ENCODE data around the gene ZNF423. TPM values are rescaled to one million over a fixed set of nuclear protein-coding genes. Genes with fewer than 3 reads are reported as not detected.

ZNF423 gene
- total RNA-seq, 1 donor from 2014 or later = 10.6 TPM

DNA sequence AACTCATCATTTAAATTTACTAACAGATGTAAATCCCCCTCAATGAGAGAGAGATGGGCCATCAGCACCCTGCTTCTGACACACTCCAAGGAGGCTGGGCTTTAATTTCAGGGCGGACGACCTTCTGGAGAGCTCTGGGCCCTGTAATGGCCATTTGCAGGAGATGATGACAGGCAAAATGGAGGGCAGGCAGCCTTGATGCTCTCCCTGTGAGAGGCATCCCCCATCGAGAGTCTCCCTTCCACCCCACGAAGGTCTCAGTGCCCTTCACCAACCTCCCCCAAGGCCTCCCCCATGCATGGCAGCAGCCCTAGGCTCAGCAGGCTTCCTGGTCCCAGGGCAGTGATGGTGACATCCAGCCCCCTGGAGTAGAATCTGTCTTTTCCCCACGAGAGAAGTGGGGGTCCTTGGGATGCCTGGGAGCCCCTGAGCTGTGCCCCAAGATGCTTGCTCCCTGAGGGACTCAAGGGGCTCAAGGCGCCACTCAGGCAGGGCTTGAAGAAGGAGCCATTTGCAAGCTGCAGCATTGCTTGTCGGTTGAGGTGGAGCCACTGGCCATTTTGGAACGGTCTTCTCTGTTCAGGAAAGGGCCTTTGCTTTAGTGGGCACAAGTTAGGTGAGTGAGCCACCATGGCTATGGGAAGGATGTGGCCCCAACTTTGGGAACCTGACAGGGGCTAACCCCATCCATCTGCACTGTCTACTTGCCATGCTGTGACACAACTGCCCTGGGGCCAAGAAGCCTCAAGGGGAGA, 399.7 kb downstream of the ZNF423 start:
- no peak for FAIRE-seq
- TF ChIP-seq EZH2 (IDR thresholded peaks at IDR 0.05; ENCODE audit: insufficient read depth, low read length) (no peak), CTCF (IDR thresholded peaks at IDR 0.05; ENCODE audit: insufficient read depth, low read depth, low read length) (no peak)
- no peak for DNase-seq (ENCODE audit: low read depth)
- Histone ChIP-seq H3K4me1 (ENCODE audit: insufficient read depth, low read length) (no peaks in the 10 kb centered on the region), H3K4me3 (ENCODE audit: insufficient read depth, low read depth, low read length) (no peak overlapping the region), H3K9me3 (ENCODE audit: insufficient read depth, low read depth, low read length) (no peaks in the 10 kb centered on the region), H3K9ac (ENCODE audit: low read length) (no peak overlapping the region), H3K27ac (ENCODE audit: low read depth, low read length) (no peak overlapping the region), H2AFZ (ENCODE audit: low read depth, low read length) (no peak overlapping the region), H3K79me2 (ENCODE audit: insufficient read depth, low read length) (no peaks in the 10 kb centered on the region), H3K4me2 (ENCODE audit: low read length) (no peak overlapping the region), H4K20me1 (ENCODE audit: insufficient read depth, low read length) (no peaks in the 10 kb centered on the region), H3K27me3 (ENCODE audit: insufficient read depth, low read length) (peaks cover 3% of the 10 kb centered on the region), H3K36me3 (ENCODE audit: insufficient read depth, low read length) (no peaks in the 10 kb centered on the region)
- H3K4me3 Mint-ChIP-seq (ENCODE audit: unreplicated experiment) = no peak overlapping the region
- peaks cover 43% of the 10 kb centered on the region for H3K27me3 Mint-ChIP-seq (ENCODE audit: low read depth, unreplicated experiment)
- no peaks in the 10 kb centered on the region for H3K36me3 Mint-ChIP-seq (ENCODE audit: low read depth, unreplicated experiment)
- no peak overlapping the region for H3K27ac Mint-ChIP-seq (ENCODE audit: unreplicated experiment)
- no peaks in the 10 kb centered on the region for H3K4me1 Mint-ChIP-seq (ENCODE audit: low read depth, unreplicated experiment)
- peaks cover 4% of the 10 kb centered on the region for H3K9me3 Mint-ChIP-seq (ENCODE audit: unreplicated experiment)

GRCh38 chr16:49455181-49455990, 400.5 kb downstream of the ZNF423 start:
- Histone ChIP-seq H3K36me3 (ENCODE audit: insufficient read depth, low read length) (no peaks in the 10 kb centered on the region), H4K20me1 (ENCODE audit: insufficient read depth, low read length) (no peaks in the 10 kb centered on the region), H3K4me3 (ENCODE audit: insufficient read depth, low read depth, low read length) (no peak overlapping the region), H3K9ac (ENCODE audit: low read length) (no peak overlapping the region), H3K27ac (ENCODE audit: low read depth, low read length) (no peak overlapping the region), H3K27me3 (ENCODE audit: insufficient read depth, low read length) (peaks cover 3% of the 10 kb centered on the region), H3K79me2 (ENCODE audit: insufficient read depth, low read length) (no peaks in the 10 kb centered on the region), H3K4me2 (ENCODE audit: low read length) (no peak overlapping the region), H3K9me3 (ENCODE audit: insufficient read depth, low read depth, low read length) (no peaks in the 10 kb centered on the region), H3K4me1 (ENCODE audit: insufficient read depth, low read length) (no peaks in the 10 kb centered on the region), H2AFZ (ENCODE audit: low read depth, low read length) (no peak overlapping the region)
- no peaks in the 10 kb centered on the region for H3K4me1 Mint-ChIP-seq (ENCODE audit: low read depth, unreplicated experiment)
- H3K27me3 Mint-ChIP-seq (ENCODE audit: low read depth, unreplicated experiment) = peaks cover 42% of the 10 kb centered on the region
- peaks cover 4% of the 10 kb centered on the region for H3K9me3 Mint-ChIP-seq (ENCODE audit: unreplicated experiment)
- H3K36me3 Mint-ChIP-seq (ENCODE audit: low read depth, unreplicated experiment) = no peaks in the 10 kb centered on the region
- no peak overlapping the region for H3K4me3 Mint-ChIP-seq (ENCODE audit: unreplicated experiment)
- FAIRE-seq (no peak), DNase-seq (ENCODE audit: low read depth) (no peak)
- TF ChIP-seq EZH2 (IDR thresholded peaks at IDR 0.05; ENCODE audit: insufficient read depth, low read length) (no peak), CTCF (IDR thresholded peaks at IDR 0.05; ENCODE audit: insufficient read depth, low read depth, low read length) (no peak)
- H3K27ac Mint-ChIP-seq (ENCODE audit: unreplicated experiment) = no peak overlapping the region

All from astrocyte (in vitro differentiated cells and primary cell).